ENCODE results near the gene PTPRS. TPM values are rescaled to one million over a fixed set of nuclear protein-coding genes. Genes with fewer than 3 reads are reported as not detected.

Gene PTPRS
- total RNA-seq, 1 donor from 2014 or later: 125 TPM

GRCh38 chr19:5360003-5360780 lies 19.6 kb upstream of the PTPRS start:
- H3K27ac ChIP-seq (ENCODE audit: low read depth, low read length): no peak overlapping the region
- H3K4me3 ChIP-seq (ENCODE audit: insufficient read depth, low read depth, low read length): no peak overlapping the region
- no peak overlapping the region for H2AFZ ChIP-seq (ENCODE audit: low read depth, low read length)
- TF ChIP-seq CTCF (IDR thresholded peaks at IDR 0.05; ENCODE audit: insufficient read depth, low read depth, low read length) (no peak), EZH2 (IDR thresholded peaks at IDR 0.05; ENCODE audit: insufficient read depth, low read length) (no peak)
- H3K36me3 Mint-ChIP-seq (ENCODE audit: low read depth, unreplicated experiment): no peaks in the 10 kb centered on the region
- no peaks in the 10 kb centered on the region for H3K4me1 Mint-ChIP-seq (ENCODE audit: low read depth, unreplicated experiment)
- H3K36me3 ChIP-seq (ENCODE audit: insufficient read depth, low read length): no peaks in the 10 kb centered on the region
- no peak overlapping the region for H3K4me3 Mint-ChIP-seq (ENCODE audit: unreplicated experiment)
- H3K4me2 ChIP-seq (ENCODE audit: low read length): no peak overlapping the region
- no peaks in the 10 kb centered on the region for H3K79me2 ChIP-seq (ENCODE audit: insufficient read depth, low read length)
- no peaks in the 10 kb centered on the region for H3K9me3 ChIP-seq (ENCODE audit: insufficient read depth, low read depth, low read length)
- no peaks in the 10 kb centered on the region for H4K20me1 ChIP-seq (ENCODE audit: insufficient read depth, low read length)
- H3K27ac Mint-ChIP-seq (ENCODE audit: unreplicated experiment): no peak overlapping the region
- H3K9ac ChIP-seq (ENCODE audit: low read length): no peak overlapping the region
- peaks cover 56% of the 10 kb centered on the region for H3K27me3 Mint-ChIP-seq (ENCODE audit: low read depth, unreplicated experiment)
- no peaks in the 10 kb centered on the region for H3K9me3 Mint-ChIP-seq (ENCODE audit: unreplicated experiment)
- H3K4me1 ChIP-seq (ENCODE audit: insufficient read depth, low read length): no peaks in the 10 kb centered on the region
- DNase-seq (ENCODE audit: low read depth): peak; percentile 49
- peaks cover 5% of the 10 kb centered on the region for H3K27me3 ChIP-seq (ENCODE audit: insufficient read depth, low read length)
- FAIRE-seq: no peak

- Histone ChIP-seq H3K79me2 (ENCODE audit: insufficient read depth, low read length) (no peaks in the 10 kb centered on the region), H3K4me2 (ENCODE audit: low read length) (no peak overlapping the region), H3K4me3 (ENCODE audit: insufficient read depth, low read depth, low read length) (no peak overlapping the region), H3K27me3 (ENCODE audit: insufficient read depth, low read length) (peaks cover 3% of the 10 kb centered on the region), H3K9ac (ENCODE audit: low read length) (no peak overlapping the region), H4K20me1 (ENCODE audit: insufficient read depth, low read length) (no peaks in the 10 kb centered on the region), H3K27ac (ENCODE audit: low read depth, low read length) (no peak overlapping the region), H3K9me3 (ENCODE audit: insufficient read depth, low read depth, low read length) (no peaks in the 10 kb centered on the region), H3K4me1 (ENCODE audit: insufficient read depth, low read length) (no peaks in the 10 kb centered on the region), H3K36me3 (ENCODE audit: insufficient read depth, low read length) (no peaks in the 10 kb centered on the region), H2AFZ (ENCODE audit: low read depth, low read length) (no peak overlapping the region)
- FAIRE-seq (no peak), DNase-seq (ENCODE audit: low read depth) (peak; percentile 19)
- H3K4me1 Mint-ChIP-seq (ENCODE audit: low read depth, unreplicated experiment): no peaks in the 10 kb centered on the region
- no peak overlapping the region for H3K27ac Mint-ChIP-seq (ENCODE audit: unreplicated experiment)
- no peaks in the 10 kb centered on the region for H3K36me3 Mint-ChIP-seq (ENCODE audit: low read depth, unreplicated experiment)
- H3K27me3 Mint-ChIP-seq (ENCODE audit: low read depth, unreplicated experiment): peaks cover 67% of the 10 kb centered on the region
- TF ChIP-seq CTCF (IDR thresholded peaks at IDR 0.05; ENCODE audit: insufficient read depth, low read depth, low read length): no peak
- no peak for TF ChIP-seq EZH2 (IDR thresholded peaks at IDR 0.05; ENCODE audit: insufficient read depth, low read length)
- H3K9me3 Mint-ChIP-seq (ENCODE audit: unreplicated experiment): no peaks in the 10 kb centered on the region
- H3K4me3 Mint-ChIP-seq (ENCODE audit: unreplicated experiment): no peak overlapping the region
These were observed 17.7 kb upstream of the PTPRS start for GRCh38 chr19:5358173-5358800.

GRCh38 chr19:5357584-5357983 lies 17.0 kb upstream of the PTPRS start:
- no peaks in the 10 kb centered on the region for H4K20me1 ChIP-seq (ENCODE audit: insufficient read depth, low read length)
- no peak overlapping the region for H3K27ac Mint-ChIP-seq (ENCODE audit: unreplicated experiment)
- H3K4me1 Mint-ChIP-seq (ENCODE audit: low read depth, unreplicated experiment): no peaks in the 10 kb centered on the region
- no peak overlapping the region for H2AFZ ChIP-seq (ENCODE audit: low read depth, low read length)
- no peaks in the 10 kb centered on the region for H3K79me2 ChIP-seq (ENCODE audit: insufficient read depth, low read length)
- H3K36me3 ChIP-seq (ENCODE audit: insufficient read depth, low read length): no peaks in the 10 kb centered on the region
- H3K27me3 ChIP-seq (ENCODE audit: insufficient read depth, low read length): peaks cover 3% of the 10 kb centered on the region
- H3K27ac ChIP-seq (ENCODE audit: low read depth, low read length): no peak overlapping the region
- no peaks in the 10 kb centered on the region for H3K9me3 ChIP-seq (ENCODE audit: insufficient read depth, low read depth, low read length)
- H3K9ac ChIP-seq (ENCODE audit: low read length): no peak overlapping the region
- H3K4me1 ChIP-seq (ENCODE audit: insufficient read depth, low read length): no peaks in the 10 kb centered on the region
- DNase-seq (ENCODE audit: low read depth): no peak
- no peak overlapping the region for H3K4me2 ChIP-seq (ENCODE audit: low read length)
- no peak overlapping the region for H3K4me3 Mint-ChIP-seq (ENCODE audit: unreplicated experiment)
- no peak overlapping the region for H3K4me3 ChIP-seq (ENCODE audit: insufficient read depth, low read depth, low read length)
- FAIRE-seq: no peak
- peaks cover 67% of the 10 kb centered on the region for H3K27me3 Mint-ChIP-seq (ENCODE audit: low read depth, unreplicated experiment)
- H3K9me3 Mint-ChIP-seq (ENCODE audit: unreplicated experiment): no peaks in the 10 kb centered on the region
- no peaks in the 10 kb centered on the region for H3K36me3 Mint-ChIP-seq (ENCODE audit: low read depth, unreplicated experiment)
- TF ChIP-seq CTCF (IDR thresholded peaks at IDR 0.05; ENCODE audit: insufficient read depth, low read depth, low read length): no peak
- no peak for TF ChIP-seq EZH2 (IDR thresholded peaks at IDR 0.05; ENCODE audit: insufficient read depth, low read length)
